HG02798 (cell line): Measurements from ENCODE around the gene ISOC1.

Source experiments
- ATAC-seq: cut with Tn5 transposase; IDR thresholded peaks from one replicate; pipeline ENCODE4 v1.9.1; 2021; ENCODE audit warnings: mild to moderate bottlenecking; ENCODE audit not compliant: unreplicated experiment, poor library complexity

The ISOC1 gene

GRCh38 chr5:129094087-129094923 is at the start of gene ISOC1:
Gene ISOC1 (plus strand): TSS chr5:129094749. CDS start chr5:129094767, 18 bp downstream.
- ATAC-seq = peak; percentile 91

GRCh38 chr5:129046151-129046550 is 48.4 kb upstream of the ISOC1 start:
- ATAC-seq = no peak

- ATAC-seq = no peak
These were observed 46.0 kb upstream of the ISOC1 start for GRCh38 chr5:129048509-129048908.

GRCh38 chr5:129049126-129049799 is 45.3 kb upstream of the ISOC1 start:
- no peak for ATAC-seq

- no peak for ATAC-seq
These were observed 43.3 kb upstream of the ISOC1 start for GRCh38 chr5:129051283-129051682.

- no peak for ATAC-seq
These were observed 41.1 kb upstream of the ISOC1 start for GRCh38 chr5:129053438-129053837.

GRCh38 chr5:129057329-129057728 is 37.2 kb upstream of the ISOC1 start:
- ATAC-seq = no peak

GRCh38 chr5:129061849-129062248 is 32.7 kb upstream of the ISOC1 start:
- ATAC-seq = no peak

- no peak for ATAC-seq
These were observed 31.0 kb upstream of the ISOC1 start for GRCh38 chr5:129063483-129064113.

GRCh38 chr5:129065721-129066120 is 28.8 kb upstream of the ISOC1 start:
- ATAC-seq = no peak

GRCh38 chr5:129067745-129068144 is 26.8 kb upstream of the ISOC1 start:
- ATAC-seq = no peak

GRCh38 chr5:129069292-129069691 is 25.3 kb upstream of the ISOC1 start:
- peak; percentile 84 for ATAC-seq

GRCh38 chr5:129073111-129073510 is 21.4 kb upstream of the ISOC1 start:
- no peak for ATAC-seq

- no peak for ATAC-seq
These were observed 19.6 kb upstream of the ISOC1 start for GRCh38 chr5:129074903-129075302.

- ATAC-seq = no peak
These were observed 17.0 kb upstream of the ISOC1 start for GRCh38 chr5:129077433-129078075.

- ATAC-seq = no peak
These were observed 16.3 kb upstream of the ISOC1 start for GRCh38 chr5:129078247-129078646.

- ATAC-seq = no peak
These were observed 15.9 kb upstream of the ISOC1 start for GRCh38 chr5:129078660-129079059.

- ATAC-seq = no peak
These were observed 15.1 kb upstream of the ISOC1 start for GRCh38 chr5:129079496-129079895.

- ATAC-seq = no peak
These were observed 13.8 kb upstream of the ISOC1 start for GRCh38 chr5:129080766-129081165.

GRCh38 chr5:129082225-129083136 is 12.1 kb upstream of the ISOC1 start:
- no peak for ATAC-seq
